Uterus (tissue), 2 donors: ENCODE results near the gene WDR12.

ENCODE experiments used
- CTCF ChIP-seq, 4 experiments: fragments of 200-600 bp in 2 of 4; fragments of 450-650 bp in 2 of 4; sonication (generic) in 2 of 4; IDR thresholded peaks; one replicate each; pipeline ENCODE4 v1.5.1; 2016 to 2019; ENCODE audit warnings: antibody characterized with exemption in 4 of 4, mild to moderate bottlenecking in 2 of 4, moderate library complexity in 1 of 4
- POLR2A ChIP-seq, 2 donors: fragments of 450-650 bp; IDR thresholded peaks; one replicate each; pipeline ENCODE4 v1.6.1; 2016; ENCODE audit warnings: antibody characterized with exemption in 2 of 2, mild to moderate bottlenecking in 1 of 2, moderate library complexity in 1 of 2

DNA sequence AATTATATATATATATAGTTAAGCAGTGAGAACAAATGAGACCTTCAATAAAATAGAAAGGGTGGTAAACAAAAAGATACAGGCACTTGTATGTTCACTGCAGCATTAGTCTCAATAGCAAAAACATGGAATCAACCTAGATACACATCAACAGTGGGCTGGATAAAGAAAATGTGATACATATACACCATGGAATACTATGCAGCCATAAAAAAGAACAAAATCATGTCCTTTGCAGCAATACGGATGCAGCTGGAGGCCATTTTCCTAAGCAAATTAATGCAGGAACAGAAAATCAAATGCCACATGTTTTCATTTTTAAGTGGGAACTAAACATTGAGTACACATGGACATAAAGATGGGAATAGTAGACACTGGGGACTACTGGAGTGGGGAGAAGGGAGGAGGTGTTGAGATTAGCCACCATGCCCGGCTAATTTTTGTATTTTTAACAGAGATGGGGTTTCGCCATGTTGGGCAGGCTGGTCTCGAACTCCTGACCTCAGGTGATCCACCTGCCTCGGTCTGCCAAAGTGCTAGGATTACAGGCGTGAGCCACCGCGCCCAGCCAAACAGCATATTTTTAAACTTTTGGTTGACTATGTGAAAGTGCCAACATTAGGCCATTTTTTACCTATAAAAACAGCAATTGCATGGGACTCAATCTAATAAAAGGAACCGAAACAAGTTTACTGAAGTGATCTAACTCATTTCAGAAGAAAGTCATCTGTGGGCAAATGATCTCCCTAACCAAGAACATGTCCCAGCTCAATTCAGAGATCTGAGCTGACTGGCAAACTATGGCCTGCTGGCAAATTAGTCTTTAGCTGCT is 63.6 kb downstream of the WDR12 start:
- TF ChIP-seq CTCF (IDR thresholded peaks at IDR 0.05) = no peak
- no peak for TF ChIP-seq POLR2A (IDR thresholded peaks at IDR 0.05)
